NCI-H1105 (cell line): ENCODE measurements around the gene SLC10A7.

Experiments used
- DNase-seq: peaks from one replicate; lab custom pipeline; 2025; lab: John Stamatoyannopoulos, UW

Gene SLC10A7

GRCh38 chr4:146494143-146494542 is 27.6 kb downstream of the SLC10A7 start:
- DNase-seq, result no peak

- DNase-seq, result no peak
Measured at GRCh38 chr4:146490106-146490505, 31.6 kb downstream of the SLC10A7 start.

GRCh38 chr4:146488495-146489174 is 33.1 kb downstream of the SLC10A7 start:
- no peak for DNase-seq

- DNase-seq, result no peak
Measured at GRCh38 chr4:146486565-146486964, 35.2 kb downstream of the SLC10A7 start.

GRCh38 chr4:146485968-146486367 is 35.8 kb downstream of the SLC10A7 start:
- DNase-seq, result no peak

GRCh38 chr4:146482788-146483187 is 39.0 kb downstream of the SLC10A7 start:
- DNase-seq, result no peak

GRCh38 chr4:146481246-146481645 is 40.5 kb downstream of the SLC10A7 start:
- DNase-seq, result no peak

- DNase-seq, result no peak
Measured at GRCh38 chr4:146478009-146478408, 43.7 kb downstream of the SLC10A7 start.

- no peak for DNase-seq
Measured at GRCh38 chr4:146477054-146477453, 44.7 kb downstream of the SLC10A7 start.

GRCh38 chr4:146472404-146472803 is 49.3 kb downstream of the SLC10A7 start:
- DNase-seq, result no peak

GRCh38 chr4:146470604-146471003 is 51.1 kb downstream of the SLC10A7 start:
- no peak for DNase-seq

GRCh38 chr4:146469022-146469421 is 52.7 kb downstream of the SLC10A7 start:
- no peak for DNase-seq

GRCh38 chr4:146465628-146466027 is 56.1 kb downstream of the SLC10A7 start:
- DNase-seq, result no peak

GRCh38 chr4:146462251-146462650 is 59.5 kb downstream of the SLC10A7 start:
- DNase-seq, result no peak

- DNase-seq, result no peak
Measured at GRCh38 chr4:146458594-146458993, 63.1 kb downstream of the SLC10A7 start.

GRCh38 chr4:146456681-146457080 is 65.1 kb downstream of the SLC10A7 start:
- no peak for DNase-seq

- DNase-seq, result no peak
Measured at GRCh38 chr4:146453181-146453807, 68.4 kb downstream of the SLC10A7 start.

- DNase-seq, result no peak
Measured at GRCh38 chr4:146450524-146450923, 71.2 kb downstream of the SLC10A7 start.

GRCh38 chr4:146446555-146446954 is 75.2 kb downstream of the SLC10A7 start:
- no peak for DNase-seq

GRCh38 chr4:146445198-146446150 is 76.3 kb downstream of the SLC10A7 start:
- DNase-seq, result no peak

- DNase-seq, result no peak
Measured at GRCh38 chr4:146443525-146443924, 78.2 kb downstream of the SLC10A7 start.

- DNase-seq, result no peak
Measured at GRCh38 chr4:146442801-146443200, 78.9 kb downstream of the SLC10A7 start.

GRCh38 chr4:146439999-146440398 is 81.7 kb downstream of the SLC10A7 start:
- DNase-seq, result no peak
